GM12878 (cell line): Measurements from ENCODE around the gene MTHFR. TPM values are rescaled to one million over a fixed set of nuclear protein-coding genes. Genes with fewer than 3 reads are reported as not detected.

Source experiments
- ATAC-seq: fragments of 200-7000 bp; cut with Tn5 transposase; 3 replicates; pipeline ENCODE4 v1.9.1; 2020; ENCODE audit warnings: mild to moderate bottlenecking, moderate library complexity
- BruUV-seq: library from RNA; stranded (reverse); fragments of 400-500 nt; replicated peaks from 2 replicates; lab custom pipeline; 2021; lab: Mats Ljungman, UMichigan
- CTCF ChIA-PET: fragments of 300-600 bp; sonication (Branson Sonifier 250); formaldehyde crosslinking; extraction: SDS; loops from one replicate; lab custom pipeline; 2021; ENCODE audit warnings: inconsistent platforms; lab: Yijun Ruan, JAX
- POLR2A ChIA-PET: fragments of 350-600 bp; formaldehyde crosslinking; extraction: SDS; loops from one replicate; lab custom pipeline; 2021; ENCODE audit warnings: inconsistent platforms; lab: Charles Lee
- RAD21 ChIA-PET: fragments of 300-600 bp; sonication (Branson Sonifier 250); formaldehyde crosslinking; loops from one replicate; lab custom pipeline; 2023; ENCODE audit warnings: antibody characterized with exemption; ENCODE audit not compliant: unreplicated experiment; lab: Charles Lee
- SMC1A ChIA-PET: fragments of 300-600 bp; sonication (Branson Sonifier 250); formaldehyde crosslinking; loops from one replicate; lab custom pipeline; 2023; ENCODE audit not compliant: unreplicated experiment, uncharacterized antibody; lab: Charles Lee
- DNase-seq: peaks from one replicate; pipeline ENCODE4 v3.0.0-alpha.2; 2011; ENCODE audit warnings: low read depth, low spot score
- FAIRE-seq: peaks from 3 replicates; lab custom pipeline; 2011; peaks lifted over from hg19 to GRCh38; lab: Jason Lieb, UNC
- H2AFZ ChIP-seq: 2 replicates; pipeline ENCODE4 v1.6.0; 2011; ENCODE audit warnings: low read depth, low read length, control low read depth; ENCODE audit not compliant: control insufficient read depth
- H3K27ac ChIP-seq: 2 replicates; pipeline ENCODE4 v1.5.1; 2011; ENCODE audit warnings: control low read depth; ENCODE audit not compliant: control insufficient read depth, insufficient read depth
- H3K27me3 ChIP-seq, 2 experiments: replicated peaks in 1 of 2; 2 replicates each; pipeline versions ENCODE4 v1.6.0 to v1.6.1; 2011; ENCODE audit warnings: low read length in 1 of 2; ENCODE audit not compliant: control insufficient read depth in 2 of 2, insufficient read depth in 2 of 2
- H3K36me3 ChIP-seq, 2 experiments: 2 replicates each; pipeline ENCODE4 v1.5.1; 2011; ENCODE audit warnings: low read length in 1 of 2; ENCODE audit not compliant: control insufficient read depth in 2 of 2, insufficient read depth in 2 of 2
- H3K4me1 ChIP-seq: 2 replicates; pipeline ENCODE4 v1.6.1; 2011; ENCODE audit warnings: mild to moderate bottlenecking, low read length, moderate library complexity, mixed read lengths; ENCODE audit not compliant: control insufficient read depth, insufficient read depth
- H3K4me2 ChIP-seq: 2 replicates; pipeline ENCODE4 v1.6.0; 2011; ENCODE audit warnings: control low read depth; ENCODE audit not compliant: control insufficient read depth, insufficient read depth
- H3K4me3 ChIP-seq: fragments of 200-600 bp; sonication (generic); 2 replicates; pipeline ENCODE4 v1.5.1; 2016
- H3K79me2 ChIP-seq: 2 replicates; pipeline ENCODE4 v1.6.0; 2011; ENCODE audit warnings: low read length; ENCODE audit not compliant: control insufficient read depth, insufficient read depth
- H3K9ac ChIP-seq: 2 replicates; pipeline ENCODE4 v1.8.0; 2011; ENCODE audit warnings: low read length, control low read depth, mixed read lengths; ENCODE audit not compliant: control insufficient read depth, insufficient read depth
- H3K9me3 ChIP-seq: replicated peaks from 3 replicates; pipeline ENCODE4 v1.5.1; 2011; ENCODE audit warnings: mild to moderate bottlenecking, low read length; ENCODE audit not compliant: control insufficient read depth, insufficient read depth
- H4K20me1 ChIP-seq: 2 replicates; pipeline ENCODE4 v1.6.0; 2011; ENCODE audit not compliant: control insufficient read depth, insufficient read depth
- E2F4 ChIP-seq: IDR thresholded peaks from 2 replicates; pipeline ENCODE4 v1.6.1; 2012; ENCODE audit warnings: low read depth, low read length, improper control_type of control experiment
- EGR1 ChIP-seq, 2 experiments: IDR thresholded peaks; 1 replicate in 1 of 2; 2 replicates in 1 of 2; pipeline ENCODE4 v1.6.1; 2011 to 2012; ENCODE audit warnings: low read depth in 2 of 2, low read length in 2 of 2, borderline replicate concordance in 1 of 2, mild to moderate bottlenecking in 1 of 2, moderate library complexity in 1 of 2
- IRF3 ChIP-seq: fragments of 450-650 bp; IDR thresholded peaks from 2 replicates; pipeline ENCODE4 v1.6.1; 2014; ENCODE audit warnings: mild to moderate bottlenecking
- NR2C1 ChIP-seq: fragments of 450-650 bp; IDR thresholded peaks from 2 replicates; pipeline ENCODE4 v1.6.1; 2017; ENCODE audit warnings: antibody characterized with exemption, mild to moderate bottlenecking, moderate library complexity
- NR2C2 ChIP-seq: IDR thresholded peaks from 2 replicates; pipeline ENCODE4 v1.6.1; 2011; ENCODE audit warnings: borderline replicate concordance, low read depth; ENCODE audit not compliant: control insufficient read depth, insufficient read length
- SPI1 ChIP-seq: IDR thresholded peaks from 2 replicates; pipeline ENCODE4 v1.6.1; 2011; ENCODE audit warnings: low read depth, mild to moderate bottlenecking, low read length, moderate library complexity, borderline replicate concordance; ENCODE audit not compliant: insufficient read depth
- TCF12 ChIP-seq: IDR thresholded peaks from 2 replicates; pipeline ENCODE4 v1.6.1; 2011; ENCODE audit warnings: low read depth, mild to moderate bottlenecking, low read length
- ZBTB4 ChIP-seq: fragments of 450-650 bp; formaldehyde crosslinking; IDR thresholded peaks from 2 replicates; pipeline ENCODE4 v1.4.0; 2022; ENCODE audit warnings: mild to moderate bottlenecking, moderate library complexity
- ZNF217 ChIP-seq: fragments of 450-650 bp; IDR thresholded peaks from 2 replicates; pipeline ENCODE4 v1.6.1; 2017; ENCODE audit warnings: antibody characterized with exemption, mild to moderate bottlenecking
- WGBS: methylation state at CpG from one replicate; pipeline ENCODE4 v1.1.6; 2016; ENCODE audit warnings: low lambda C conversion rate; ENCODE audit not compliant: insufficient replicate concordance, insufficient coverage; ENCODE audit errors: missing lambda C conversion rate; 5-methylcytosine and 5-hydroxymethylcytosine counted together
- in situ Hi-C: fragments of 300-500 bp; cut with MboI; formaldehyde crosslinking; loops from 9 replicates; pipeline ENCODE4 v1.14.3; 2018; ENCODE audit warnings: mixed read lengths
- intact Hi-C: fragments of 100-400 bp; cut with micrococcal nuclease; formaldehyde crosslinking; loops from one replicate; pipeline ENCODE4 v1.14.2; 2022; ENCODE audit not compliant: unreplicated experiment
- polyA plus RNA-seq, 11 experiments: library from polyadenylated mRNA; depleted of rRNA in 4 of 11; unstranded in 6 of 11; stranded (reverse) in 5 of 11; fragments of >200 nt; fragmentation: Nextera tagmentation in 4 of 11; fragmentation: Illumina TruSeq in 1 of 11; extraction: Ambion mirVana in 4 of 11; extraction: Trizol in 1 of 11; gene quantifications; 1 replicate in 1 of 11; 2 replicates in 10 of 11; pipeline versions ENCODE4 v1.2.1 to v1.2.3, GENCODE V29; 2011 to 2016; ENCODE audit warnings: inconsistent platforms in 2 of 11, missing spikeins in 2 of 11, low read depth in 1 of 11
- total RNA-seq, 4 experiments: library from RNA; depleted of rRNA in 3 of 4; stranded (reverse); fragments of >200 nt in 3 of 4; fragmentation: Illumina TruSeq in 1 of 4; extraction: Trizol in 1 of 4; gene quantifications; 2 replicates each; pipeline versions ENCODE4 v1.2.1 to v1.2.3, GENCODE V29; 2013 to 2021

The MTHFR gene
- total and polyA plus RNA-seq, 10 of the 15 experiments (the other 5 are each of a cell fraction or from before 2014, with no cell fraction given), result 1.0 to 16.8 (median 9.4) TPM

- DNase-seq, result no peak
Measured at GRCh38 chr1:11771481-11772043, 34.2 kb downstream of the MTHFR start.

More at GRCh38 chr1:11771481-11772043, 34.2 kb downstream of the MTHFR start:
- Histone ChIP-seq H3K4me3 (no peak overlapping the region), H4K20me1 (no peaks in the 10 kb centered on the region), H3K9me3 (no peaks in the 10 kb centered on the region), H3K27ac (no peak overlapping the region), H3K79me2 (no peaks in the 10 kb centered on the region), H3K4me1 (0 out of 2 replicates have a peak, but pooled peaks cover 4% of the 10 kb centered on the region), H2AFZ (no peak overlapping the region; the same call in 1 of the 2 replicates), H3K27me3 (no peaks in the 10 kb centered on the region), H3K9ac (no peak overlapping the region), H3K4me2 (no peak overlapping the region), H3K36me3 (no peaks in the 10 kb centered on the region)
- TF ChIP-seq E2F4 (no peak), NR2C1 (no peak), EGR1 (IDR thresholded peaks at IDR 0.05; ENCODE audit: borderline replicate concordance in 1 of 2, low read depth in 2 of 2, low read length in 2 of 2) (no peak), ZBTB4 (CRISPR knock-in tag) (no peak), ZNF217 (no peak), SPI1 (no peak), IRF3 (no peak), NR2C2 (no peak), TCF12 (no peak)
- WGBS, result 41% methylated on average over 11 of the region's 11 CpGs
- intact Hi-C loops (no loop called here), in situ Hi-C loops (no loop called here)
- ChIA-PET CTCF (no interaction called here), RAD21 (no interaction called here), POLR2A (no interaction called here), SMC1A (no interaction called here)
- FAIRE-seq, result no peak
- no peak for ATAC-seq
- BruUV-seq, result no TSS peak
